HEK293 (cell line): ENCODE measurements around the gene MSRB1.
"Not testable (repeated sequence)": the region's sequence is repeated elsewhere in the genome, so short reads cannot be mapped to it uniquely, and the experiment has no call there.

Experiments used
- ZBTB1 ChIP-seq: fragments of 450-650 bp; formaldehyde crosslinking; IDR thresholded peaks from 2 replicates; pipeline ENCODE4 v1.5.1; 2016; ENCODE audit warnings: missing biosample characterization, missing genetic modification characterization
- ZNF112 ChIP-seq: fragments of 450-650 bp; formaldehyde crosslinking; IDR thresholded peaks from 2 replicates; pipeline ENCODE4 v1.5.0; 2017; ENCODE audit warnings: missing biosample characterization, missing genetic modification characterization
- ZNF146 ChIP-seq: fragments of 450-650 bp; formaldehyde crosslinking; IDR thresholded peaks from 2 replicates; pipeline ENCODE4 v1.5.1; 2016; ENCODE audit warnings: missing biosample characterization, missing genetic modification characterization
- ZNF18 ChIP-seq: fragments of 450-650 bp; formaldehyde crosslinking; IDR thresholded peaks from 2 replicates; pipeline ENCODE4 v1.5.1; 2016; ENCODE audit warnings: missing biosample characterization, missing genetic modification characterization

- not testable (repeated sequence) for TF ChIP-seq ZNF18; ZNF112 (tag by site-specific recombination); ZBTB1 (tag by site-specific recombination); ZNF146 (tag by site-specific recombination)
Observed at GRCh38 chr16:1962161-1963153, 19.5 kb upstream of the MSRB1 start.
